Prostate gland (tissue), 2 donors: ENCODE data around the gene SAMD4A. TPM values are rescaled to one million over a fixed set of nuclear protein-coding genes. Genes with fewer than 3 reads are reported as not detected.

Source experiments
- DNase-seq: peaks from one replicate; pipeline ENCODE4 v3.0.0-alpha.2; 2019; ENCODE audit warnings: low spot score
- H3K27ac ChIP-seq, 2 donors: fragments of 200-600 bp; sonication (generic); 2 replicates each; pipeline ENCODE4 v1.5.1; 2017 to 2019
- H3K27me3 ChIP-seq: fragments of 200-600 bp; sonication (generic); replicated peaks from 2 replicates; pipeline ENCODE4 v1.5.1; 2019; ENCODE audit not compliant: insufficient read depth
- H3K36me3 ChIP-seq, 2 donors: fragments of 200-600 bp; sonication (generic); 1 replicate in 1 of 2; 2 replicates in 1 of 2; pipeline versions ENCODE4 v1.5.1 to v1.8.1; 2017 to 2019
- H3K4me1 ChIP-seq: fragments of 200-600 bp; sonication (generic); replicated peaks from 2 replicates; pipeline ENCODE4 v1.5.1; 2019
- H3K4me3 ChIP-seq, 2 donors: fragments of 200-600 bp; sonication (generic); 2 replicates each; pipeline ENCODE4 v1.5.1; 2017 to 2019
- H3K9me3 ChIP-seq: fragments of 200-600 bp; sonication (generic); 2 replicates; pipeline ENCODE4 v1.5.1; 2017
- CTCF ChIP-seq, 4 experiments: fragments of 200-600 bp in 2 of 4; fragments of 450-650 bp in 2 of 4; sonication (generic) in 2 of 4; IDR thresholded peaks; 1 replicate in 3 of 4; 2 replicates in 1 of 4; pipeline ENCODE4 v1.5.1; 2016 to 2019; ENCODE audit warnings: antibody characterized with exemption in 4 of 4, mild to moderate bottlenecking in 2 of 4, moderate library complexity in 2 of 4
- POLR2A ChIP-seq: fragments of 450-650 bp; IDR thresholded peaks from one replicate; pipeline ENCODE4 v1.6.1; 2016; ENCODE audit warnings: antibody characterized with exemption, mild to moderate bottlenecking
- POLR2AphosphoS5 ChIP-seq: sonication (generic); formaldehyde crosslinking; IDR thresholded peaks from one replicate; pipeline ENCODE4 v1.6.1; 2017; ENCODE audit warnings: antibody characterized with exemption
- WGBS: methylation state at CpG from one replicate; pipeline ENCODE4 v1.1.5; 2018; 5-methylcytosine and 5-hydroxymethylcytosine counted together
- intact Hi-C: fragments of 100-400 bp; cut with DNase I; formaldehyde crosslinking; loops from one replicate; pipeline ENCODE4 v1.14.2; 2022
- total RNA-seq, 2 donors: library from RNA; depleted of rRNA; stranded (reverse); fragments of >200 nt; gene quantifications; one replicate each; pipeline ENCODE4 v1.1.0, GENCODE V29; 2016

Gene SAMD4A
- total RNA-seq, 2 donors from 2014 or later, result 18.1 to 38.5 TPM

GRCh38 chr14:54816450-54816849, 249.5 kb downstream of the SAMD4A start:
- Histone ChIP-seq H3K4me1 (no peaks in the 10 kb centered on the region), H3K4me3 (no peak overlapping the region), H3K27me3 (no peaks in the 10 kb centered on the region), H3K9me3 (no peaks in the 10 kb centered on the region), H3K27ac (no peak overlapping the region), H3K36me3 (no peaks in the 10 kb centered on the region)
- 63% methylated on average over 1 of the region's 1 CpG for WGBS
- DNase-seq, result no peak
- TF ChIP-seq CTCF (IDR thresholded peaks at IDR 0.05) (no peak), POLR2AphosphoS5 (no peak), POLR2A (no peak)
- intact Hi-C loops, result no loop called here

GRCh38 chr14:54817506-54817905, 250.6 kb downstream of the SAMD4A start:
- DNase-seq, result no peak
- Histone ChIP-seq H3K4me1 (no peaks in the 10 kb centered on the region), H3K27me3 (no peaks in the 10 kb centered on the region), H3K9me3 (no peaks in the 10 kb centered on the region), H3K36me3 (no peaks in the 10 kb centered on the region), H3K4me3 (no peak overlapping the region), H3K27ac (no peak overlapping the region)
- WGBS, result 92% methylated on average over 5 of the region's 5 CpGs
- intact Hi-C loops, result no loop called here
- TF ChIP-seq POLR2A, result no peak

GRCh38 chr14:54818201-54819133, 251.5 kb downstream of the SAMD4A start:
- Histone ChIP-seq H3K27me3 (no peaks in the 10 kb centered on the region), H3K27ac (no peak overlapping the region), H3K36me3 (no peaks in the 10 kb centered on the region), H3K4me3 (no peak overlapping the region), H3K9me3 (no peaks in the 10 kb centered on the region), H3K4me1 (no peaks in the 10 kb centered on the region)
- DNase-seq, result no peak
- TF ChIP-seq POLR2AphosphoS5, result no peak
- TF ChIP-seq CTCF (IDR thresholded peaks at IDR 0.05), result no peak
- no peak for TF ChIP-seq POLR2A
- WGBS, result 38% methylated on average over 14 of the region's 14 CpGs
- intact Hi-C loops, result no loop called here

- H3K36me3 ChIP-seq, result no peaks in the 10 kb centered on the region
- no peaks in the 10 kb centered on the region for H3K27me3 ChIP-seq
- H3K27ac ChIP-seq, result no peak overlapping the region
- no peak overlapping the region for H3K4me3 ChIP-seq
- H3K9me3 ChIP-seq, result no peaks in the 10 kb centered on the region
- no peaks in the 10 kb centered on the region for H3K4me1 ChIP-seq
- intact Hi-C loops, result no loop called here
- no peak for DNase-seq
- TF ChIP-seq POLR2AphosphoS5 (no peak), CTCF (IDR thresholded peaks at IDR 0.05) (no peak), POLR2A (no peak)
Observed at GRCh38 chr14:54822685-54823084, 255.8 kb downstream of the SAMD4A start.

- no peaks in the 10 kb centered on the region for H3K27me3 ChIP-seq
- H3K4me1 ChIP-seq, result no peaks in the 10 kb centered on the region
- TF ChIP-seq POLR2AphosphoS5 (no peak), POLR2A (no peak), CTCF (IDR thresholded peaks at IDR 0.05) (no peak)
- H3K36me3 ChIP-seq, result no peaks in the 10 kb centered on the region
- no peaks in the 10 kb centered on the region for H3K9me3 ChIP-seq
- H3K27ac ChIP-seq, result no peak overlapping the region
- 93% methylated on average over 2 of the region's 2 CpGs for WGBS
- DNase-seq, result no peak
- intact Hi-C loops, result no loop called here
- H3K4me3 ChIP-seq, result no peak overlapping the region
Observed at GRCh38 chr14:54823757-54824549, 257.0 kb downstream of the SAMD4A start.
